Measurements from ENCODE around the gene GPR151.
"Not testable (repeated sequence)": the region's sequence is repeated elsewhere in the genome, so short reads cannot be mapped to it uniquely, and the experiment has no call there.

The GPR151 gene

DNA sequence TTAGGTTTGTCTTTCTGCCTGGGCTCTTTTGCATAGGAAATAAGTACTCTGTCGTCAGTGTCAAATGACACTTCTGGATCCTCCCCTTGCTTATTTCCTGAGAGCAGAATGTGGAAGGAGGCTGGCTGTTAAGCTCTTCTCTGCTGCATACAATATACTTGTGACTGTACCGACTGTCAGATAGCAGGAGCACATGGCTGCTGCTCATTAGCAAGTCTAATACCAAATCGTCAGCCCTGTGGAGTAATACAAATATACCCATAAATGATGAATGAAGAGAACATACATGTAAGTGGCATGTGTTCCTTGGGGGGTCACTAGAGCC is at the start of gene GPR151:
Gene GPR151 (minus strand): TSS at position 40 of the 325 bp plus-strand sequence. CDS start 77 bp downstream, outside the sequence.
- no peak for DNase-seq (ENCODE audit: low spot score)

DNA sequence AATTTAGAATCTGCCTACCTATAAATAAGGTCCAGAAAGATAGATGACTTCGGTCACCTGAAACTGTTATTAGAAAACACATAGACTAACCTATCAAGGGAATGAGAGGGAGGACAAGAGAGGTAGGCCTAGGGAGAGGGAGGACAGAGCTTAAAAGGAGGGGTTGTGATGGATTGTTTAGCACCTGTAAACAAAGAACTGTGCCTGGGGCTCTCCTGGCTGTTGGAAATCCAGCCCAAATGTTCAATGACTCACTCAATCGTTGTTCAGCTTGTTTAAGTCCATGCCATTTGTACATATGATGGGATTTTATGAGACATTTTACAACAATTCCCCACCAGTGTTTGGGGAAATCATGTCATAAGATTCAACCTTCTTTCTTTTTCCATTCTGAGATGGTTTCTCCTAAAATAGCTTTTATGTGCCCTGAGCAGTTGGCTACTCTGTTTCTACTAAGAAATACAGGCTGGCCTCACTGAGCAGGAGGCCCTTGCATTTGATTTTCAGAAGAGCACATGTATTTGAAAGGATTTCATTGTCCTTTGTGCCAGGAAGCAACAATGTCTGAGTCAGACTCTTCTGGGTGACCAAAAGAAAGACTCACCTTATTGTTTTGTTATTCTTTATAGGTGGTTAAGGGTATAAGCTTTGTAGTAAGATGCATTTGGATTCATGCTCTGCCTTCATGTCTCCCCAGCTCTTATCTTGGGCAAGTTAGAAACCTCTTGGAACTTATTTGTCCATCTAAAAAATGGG is 48.2 kb upstream of the GPR151 start:
- no peak for DNase-seq (ENCODE audit: low spot score)

DNA sequence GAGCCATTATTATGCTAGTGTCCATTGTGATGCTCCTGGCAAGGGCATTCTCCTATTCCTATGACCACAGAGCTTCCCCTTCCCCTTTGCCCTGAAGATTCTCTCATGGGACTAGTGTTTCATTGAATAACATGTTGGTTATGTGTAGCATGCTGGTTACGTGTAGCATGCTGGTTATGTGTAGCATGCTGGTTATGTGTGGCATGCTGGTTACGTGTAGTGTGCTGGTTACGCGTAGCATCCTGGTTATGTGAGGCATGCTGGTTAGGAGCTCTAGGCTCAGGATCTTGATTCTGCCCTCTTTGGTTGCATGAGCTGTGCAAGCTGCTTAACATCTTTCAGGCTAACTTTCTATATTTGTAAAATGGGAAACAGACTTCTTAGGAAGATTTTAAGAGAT is 46.5 kb upstream of the GPR151 start:
- no peak for DNase-seq (ENCODE audit: low spot score)

DNA sequence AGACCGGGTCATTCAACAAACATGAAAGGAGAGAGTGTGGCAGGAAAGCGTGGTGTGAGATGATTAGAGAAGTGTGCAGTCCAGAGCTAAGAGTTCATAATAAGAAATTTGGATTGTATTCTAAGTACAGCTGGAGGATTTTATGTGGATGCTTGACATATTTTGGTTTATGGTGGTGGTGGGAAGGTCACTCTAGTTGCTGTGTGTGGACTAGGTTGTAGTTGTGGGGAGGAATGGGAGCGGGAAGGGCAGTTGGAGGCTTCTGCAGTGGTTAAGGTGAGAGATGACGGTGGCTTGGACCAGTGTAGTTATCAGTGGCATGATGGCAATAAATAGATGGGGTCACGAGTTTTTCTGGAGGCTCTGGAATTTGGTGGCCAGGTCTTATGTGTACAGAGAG is 45.7 kb upstream of the GPR151 start:
- no peak for DNase-seq (ENCODE audit: low spot score)

DNA sequence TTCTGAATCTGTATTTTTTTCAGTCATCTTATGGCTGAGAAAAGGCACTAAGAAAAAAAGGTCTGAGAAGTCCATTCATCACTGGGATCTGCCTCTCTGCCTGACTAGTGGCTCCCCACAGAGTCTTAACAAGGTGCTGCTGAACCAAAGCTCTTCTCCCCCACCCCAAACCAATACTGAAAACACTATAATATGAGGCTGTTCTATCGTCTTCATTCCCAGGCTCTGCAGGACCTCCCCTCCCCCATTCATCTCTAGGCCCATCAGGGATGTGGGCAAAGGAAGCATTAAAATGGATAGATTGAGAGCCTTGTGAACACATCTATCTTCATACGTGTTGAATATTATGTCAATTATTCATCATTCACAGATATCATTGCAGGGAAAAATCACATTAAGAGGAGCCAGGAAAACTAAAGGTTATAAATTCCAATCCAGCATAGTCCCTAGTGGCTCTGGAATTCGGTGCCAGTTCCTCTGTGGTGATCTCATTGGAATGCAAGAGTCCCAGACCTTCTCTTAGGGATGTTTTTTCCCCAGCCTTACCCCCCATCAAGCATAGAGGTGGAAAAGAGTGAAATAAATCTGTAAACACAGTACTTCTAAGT is 44.3 kb upstream of the GPR151 start:
- DNase-seq (ENCODE audit: low spot score), result no peak

DNA sequence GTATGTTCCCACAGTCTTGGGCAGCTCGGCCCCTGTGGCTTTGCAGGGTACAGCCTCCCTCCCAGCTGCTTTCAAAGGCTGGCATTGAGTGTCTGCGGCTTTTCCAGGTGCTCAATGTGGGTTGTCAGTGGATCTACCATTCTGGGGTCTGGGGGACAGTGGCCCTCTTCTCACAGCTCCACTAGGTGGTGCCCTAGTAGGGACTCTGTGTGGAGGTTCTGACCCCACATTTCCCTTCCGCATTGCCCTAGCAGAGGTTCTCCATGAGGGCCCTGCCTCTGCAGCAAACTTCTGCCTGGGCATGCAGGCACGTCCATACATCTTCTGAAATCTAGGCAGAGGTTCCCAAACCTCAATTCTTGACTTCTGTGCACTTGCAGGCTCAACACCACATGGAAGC is 40.9 kb upstream of the GPR151 start:
- DNase-seq (ENCODE audit: low spot score), result not testable (repeated sequence)

DNA sequence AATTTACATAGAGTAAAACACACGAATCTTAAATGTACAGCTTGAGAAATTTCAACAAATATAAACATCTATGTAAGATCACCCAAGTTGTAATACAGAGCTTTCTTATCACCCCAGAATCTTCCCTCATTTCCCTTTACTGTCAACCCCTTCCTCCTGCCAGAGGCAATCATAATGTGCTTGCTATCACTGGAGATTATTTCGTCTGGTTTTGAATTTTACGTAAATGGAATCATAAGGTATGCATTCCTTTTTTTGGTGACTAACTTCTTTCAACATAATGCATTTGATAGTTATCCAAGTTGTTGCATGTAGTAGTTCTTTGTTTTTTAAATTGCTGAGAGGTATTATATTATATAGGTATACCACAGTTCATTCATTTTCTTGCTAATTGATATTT is 37.5 kb upstream of the GPR151 start:
- no peak for DNase-seq (ENCODE audit: low spot score)

DNA sequence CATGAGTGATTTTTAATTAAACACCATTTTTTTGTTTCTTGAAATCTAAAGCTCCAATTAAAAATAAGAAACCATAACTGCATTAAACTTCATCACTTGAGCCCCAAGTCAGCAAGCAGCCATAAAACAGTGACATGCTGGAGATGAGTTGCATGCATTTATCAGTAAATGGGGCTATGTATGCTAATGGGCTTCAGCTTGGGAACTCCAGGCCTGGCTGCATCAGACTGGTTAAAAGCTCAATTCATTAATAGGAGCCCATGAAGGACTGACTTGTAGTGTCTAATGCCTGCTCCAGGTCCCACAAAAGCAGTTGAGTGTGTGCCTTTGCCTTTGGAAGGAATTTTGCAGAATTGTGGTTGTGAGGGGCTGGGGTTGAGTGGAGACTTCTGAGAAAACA is 33.6 kb upstream of the GPR151 start:
- no peak for DNase-seq (ENCODE audit: low spot score)

DNA sequence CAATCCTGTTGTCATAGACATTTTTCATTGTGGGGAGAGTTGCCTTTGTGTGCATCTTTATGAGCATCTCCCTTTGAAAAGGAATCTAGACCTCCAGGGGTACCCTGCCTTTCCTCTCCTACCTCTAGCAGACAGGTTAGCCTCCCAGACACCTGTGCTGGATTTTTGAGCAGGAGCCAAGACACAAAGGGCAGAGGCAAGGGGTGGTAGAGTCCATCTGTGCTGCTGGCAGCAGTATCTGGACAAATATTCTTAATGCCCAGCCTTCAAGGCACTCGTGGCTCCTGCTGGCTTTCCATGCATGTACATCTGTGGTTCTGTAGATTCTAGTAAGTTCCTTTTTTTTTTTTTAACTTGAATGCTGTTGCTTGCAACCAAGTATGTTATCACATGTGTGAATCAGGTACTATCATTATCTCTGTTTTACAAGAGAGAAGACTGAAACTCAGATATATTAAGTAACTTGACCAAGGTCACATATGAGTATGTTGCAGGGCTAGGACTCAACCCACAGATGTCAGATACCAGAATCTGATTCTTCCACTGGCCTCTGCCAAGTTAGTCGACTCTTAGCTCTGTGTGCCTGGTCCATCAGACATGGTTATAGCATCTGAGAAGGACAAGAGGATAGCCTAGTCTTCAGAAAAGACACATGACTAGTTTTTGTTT is 32.9 kb upstream of the GPR151 start:
- no peak for DNase-seq (ENCODE audit: low spot score)

DNA sequence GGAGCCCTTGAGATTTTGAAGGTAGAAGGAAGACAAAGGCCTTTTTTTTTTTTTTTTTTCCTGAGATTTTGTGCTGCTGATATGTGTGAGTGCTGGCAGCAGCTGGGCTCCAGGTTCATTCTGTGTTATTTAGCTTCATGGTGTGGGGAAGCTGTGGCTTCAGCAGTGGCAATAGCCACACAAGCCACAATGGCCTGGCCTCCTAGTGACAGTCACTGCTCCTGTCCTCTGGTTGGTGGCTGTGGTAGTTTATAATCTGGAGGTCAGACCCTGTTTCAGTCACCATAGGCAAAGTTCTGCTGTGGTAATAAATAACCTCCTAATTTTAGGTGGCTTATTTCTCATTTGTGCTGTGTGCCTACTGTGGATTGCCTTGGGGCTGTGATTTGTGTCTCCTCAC is 28.2 kb upstream of the GPR151 start:
- no peak for DNase-seq (ENCODE audit: low spot score)

DNA sequence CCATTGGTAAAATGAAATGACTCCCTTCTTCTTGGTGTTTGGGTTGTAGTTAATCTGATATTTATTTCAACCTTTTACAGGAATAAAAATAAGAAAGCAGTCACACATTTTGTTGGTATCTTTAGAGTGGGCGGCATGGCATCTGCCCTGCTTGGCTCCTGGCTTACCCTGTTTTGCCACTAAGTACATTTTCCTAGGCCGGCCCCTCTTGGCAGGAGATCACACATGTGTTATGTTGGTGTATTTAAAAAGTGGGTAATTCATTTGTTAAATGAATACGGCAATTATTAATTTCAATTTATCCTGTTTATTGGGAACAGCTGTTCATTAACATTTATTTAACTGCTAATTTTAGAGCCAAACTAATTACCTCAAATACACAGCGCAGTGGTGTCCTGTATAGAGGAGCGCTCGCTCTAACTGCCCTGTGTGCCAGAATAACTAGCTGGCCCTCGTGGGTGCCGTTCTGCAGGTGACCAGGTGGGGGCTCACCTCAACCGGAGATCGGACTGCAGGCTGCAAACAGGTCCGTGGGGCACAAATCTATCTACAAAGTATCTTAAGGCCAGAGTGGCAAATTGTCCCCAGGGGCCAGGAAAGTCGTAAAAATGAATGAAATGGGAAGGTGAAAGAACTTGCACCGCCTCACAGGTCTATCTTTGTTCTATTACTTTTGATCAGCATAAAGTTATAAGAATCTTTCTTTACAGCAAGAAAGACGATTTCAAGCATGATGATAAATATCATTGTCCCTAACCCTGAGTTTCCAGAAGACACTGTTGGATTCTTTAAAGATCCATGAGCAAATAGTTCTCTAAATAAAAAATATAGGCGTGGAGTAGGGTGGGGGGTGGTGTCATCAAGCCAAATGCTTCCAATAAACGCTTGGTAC is 26.2 kb upstream of the GPR151 start:
- peak; percentile 86 for DNase-seq (ENCODE audit: low spot score)

DNA sequence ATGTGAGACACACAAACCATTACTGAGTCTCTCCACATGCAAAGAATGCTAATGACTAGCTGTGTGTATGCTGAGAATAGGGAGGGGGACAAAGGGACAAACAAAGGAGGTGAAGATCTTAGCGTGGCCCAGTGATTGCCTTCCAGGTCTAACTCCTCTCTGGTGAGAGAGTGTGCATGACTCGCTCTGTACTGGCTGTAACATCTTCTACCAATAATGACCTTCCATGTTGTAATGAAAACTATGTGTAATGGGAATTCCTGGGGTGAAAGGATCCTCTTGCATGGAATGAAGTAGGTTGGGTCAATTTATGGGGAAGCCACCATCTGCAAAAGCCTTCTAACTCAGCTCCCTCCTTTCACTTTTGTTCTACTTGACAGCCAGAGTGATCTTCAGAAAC is 24.4 kb upstream of the GPR151 start:
- DNase-seq (ENCODE audit: low spot score), result no peak

DNA sequence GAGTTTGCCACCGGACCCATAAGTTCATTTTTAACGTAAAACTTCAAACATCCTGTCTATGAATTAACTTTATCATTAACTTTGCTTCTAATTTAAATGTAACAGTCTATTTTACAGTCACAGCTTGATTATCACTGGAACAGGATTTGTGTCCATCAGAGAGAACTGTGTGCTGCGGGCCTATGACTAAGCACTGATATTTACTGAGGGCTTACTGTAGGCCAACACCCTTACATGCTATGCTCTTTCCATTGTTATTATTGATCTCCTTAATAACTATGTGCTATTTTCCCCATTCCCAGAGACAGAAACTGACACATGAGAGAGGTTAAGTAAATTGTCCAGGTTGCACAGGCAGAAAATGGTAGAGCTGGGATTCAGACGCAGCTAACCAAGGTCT is 24.0 kb upstream of the GPR151 start:
- no peak for DNase-seq (ENCODE audit: low spot score)

DNA sequence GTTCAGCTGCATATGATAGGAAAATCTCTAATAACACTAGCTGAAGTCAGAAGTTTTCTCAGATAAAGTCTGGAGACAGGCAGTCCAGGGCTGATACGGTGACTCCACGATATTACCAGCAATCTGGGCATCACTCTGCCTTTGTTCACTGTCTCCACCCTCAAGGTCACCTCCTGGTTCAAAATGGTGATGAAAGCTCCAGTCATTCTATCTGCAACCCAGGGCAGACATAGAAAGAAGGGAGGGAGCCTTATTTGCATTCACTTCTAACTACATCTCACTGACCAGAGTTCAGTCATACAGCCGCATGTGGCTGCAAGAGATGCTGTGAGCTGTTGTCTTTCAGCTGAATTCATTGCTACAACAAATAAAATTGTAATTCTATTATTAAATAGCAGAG is 22.4 kb upstream of the GPR151 start:
- DNase-seq (ENCODE audit: low spot score), result no peak

DNA sequence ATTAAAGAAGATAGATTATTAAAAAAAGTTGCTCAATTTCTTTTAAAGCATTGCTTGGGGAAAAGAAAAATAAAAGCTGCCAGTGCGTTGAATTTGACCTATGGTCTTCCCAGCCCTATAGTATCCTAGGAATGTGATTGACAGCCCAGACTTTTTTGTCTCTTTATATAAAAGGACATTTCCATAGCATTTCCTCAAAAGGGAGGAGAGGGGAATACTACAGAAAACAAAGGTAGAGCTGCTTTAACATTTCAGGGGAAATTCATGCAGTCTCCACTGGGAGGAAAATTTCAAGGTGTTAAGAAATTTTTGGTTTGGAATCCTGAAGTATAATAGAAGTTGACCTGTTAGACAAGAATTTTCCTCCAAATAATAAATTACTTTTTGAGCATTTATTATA is 17.9 kb upstream of the GPR151 start:
- DNase-seq (ENCODE audit: low spot score), result no peak

DNA sequence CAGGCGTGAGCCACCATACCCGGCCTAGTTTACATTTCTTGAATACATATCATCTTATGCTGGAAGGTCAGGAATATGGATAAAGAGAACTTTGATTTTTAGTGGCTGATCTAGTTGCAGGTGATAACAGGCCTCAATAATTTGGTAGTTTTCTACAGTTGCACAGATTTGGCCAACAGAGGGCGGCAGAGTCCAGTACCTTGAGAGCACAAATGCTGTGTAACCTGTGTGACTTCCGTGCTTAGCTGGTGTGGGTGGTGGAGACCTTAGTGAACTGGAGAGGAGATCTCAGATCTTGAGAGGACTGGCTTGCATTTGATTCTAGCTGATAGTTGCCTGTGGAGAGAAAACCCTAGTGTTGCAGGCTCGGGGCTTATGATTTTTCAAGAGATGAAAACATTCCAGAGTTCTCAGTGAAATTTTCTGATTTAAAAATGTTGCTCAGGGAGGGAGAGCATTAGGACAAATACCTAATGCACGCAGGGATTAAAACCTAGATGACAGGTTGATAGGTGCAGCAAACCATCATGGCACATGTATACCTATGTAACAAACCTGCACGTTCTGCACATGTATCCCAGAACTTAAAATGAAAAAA is 17.4 kb upstream of the GPR151 start:
- peak; percentile 77 for DNase-seq (ENCODE audit: low spot score)

DNA sequence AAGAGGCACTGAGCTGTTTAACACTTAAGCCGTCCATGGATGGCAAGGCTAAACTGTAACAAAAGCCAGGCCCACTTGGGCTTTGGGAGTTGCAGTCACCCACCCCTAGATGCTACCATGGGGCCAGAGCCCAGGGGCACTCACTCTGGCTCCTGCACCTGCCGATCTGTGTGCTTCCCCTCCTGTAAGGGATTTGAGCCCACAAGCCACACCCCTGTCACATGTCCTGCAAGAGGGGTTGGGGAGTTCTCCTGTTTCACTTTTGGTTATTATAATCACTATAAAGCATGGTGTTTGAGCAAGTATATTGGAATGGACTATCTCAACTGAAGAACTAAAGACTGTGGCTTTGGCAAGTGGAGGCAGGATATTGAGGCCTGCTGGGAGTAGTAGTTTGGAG is 14.0 kb upstream of the GPR151 start:
- DNase-seq (ENCODE audit: low spot score), result no peak

DNA sequence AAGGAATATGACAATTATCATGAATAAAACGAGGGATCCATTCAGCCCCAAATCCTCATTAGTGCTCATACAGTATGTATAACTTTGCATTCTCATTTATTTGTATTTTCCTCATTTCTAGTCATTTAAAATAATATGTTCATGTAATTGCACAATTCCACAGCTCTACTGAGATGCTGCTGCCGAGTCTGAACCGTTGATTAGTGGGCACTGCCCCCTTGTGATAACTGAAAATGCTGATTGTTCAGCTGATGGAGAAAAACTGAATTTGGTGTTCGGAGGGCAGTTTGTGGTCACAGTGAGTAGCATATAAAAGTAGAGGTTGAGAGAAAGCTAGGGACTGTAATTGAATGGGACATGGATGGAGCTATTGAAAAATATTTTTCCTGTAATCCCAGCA is 12.2 kb upstream of the GPR151 start:
- no peak for DNase-seq (ENCODE audit: low spot score)

DNA sequence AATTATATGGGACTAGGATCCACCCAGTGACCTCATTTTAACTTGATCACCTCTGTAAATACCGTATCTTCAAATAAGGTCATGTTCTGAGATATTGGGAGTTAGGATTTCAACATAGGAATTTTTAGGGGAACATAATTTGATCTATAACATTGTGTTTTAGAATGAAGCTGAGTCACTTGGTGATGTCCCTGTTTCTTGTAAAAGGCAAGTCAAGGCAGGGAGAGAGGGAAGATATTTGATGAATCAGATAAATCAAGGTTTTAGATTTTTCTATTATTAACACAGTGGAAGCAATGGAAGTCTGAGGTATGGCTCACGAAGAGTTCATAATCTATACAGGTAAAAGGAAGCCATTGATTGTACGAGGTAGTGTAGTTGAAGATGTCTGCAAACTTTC is 11.8 kb upstream of the GPR151 start:
- DNase-seq (ENCODE audit: low spot score), result no peak

DNA sequence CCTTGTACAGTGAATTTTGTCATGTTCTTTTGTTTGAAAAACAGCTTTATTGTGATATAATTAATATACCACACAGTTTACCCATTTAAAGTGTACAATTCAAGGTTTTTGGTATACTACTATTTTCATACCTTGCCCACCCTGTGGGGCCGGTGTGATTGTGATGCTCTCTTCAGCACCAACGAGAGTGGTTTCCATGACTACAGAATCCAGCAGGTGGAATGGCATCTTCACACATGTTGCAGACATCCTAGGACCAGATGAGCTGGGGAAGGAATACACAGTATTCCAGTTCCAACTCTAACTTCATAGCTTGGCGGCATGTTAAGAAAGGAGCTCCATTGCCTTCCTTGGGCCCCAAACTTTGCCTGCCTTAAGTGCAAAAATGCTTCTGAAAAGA is 7.7 kb upstream of the GPR151 start:
- DNase-seq (ENCODE audit: low spot score), result no peak

DNA sequence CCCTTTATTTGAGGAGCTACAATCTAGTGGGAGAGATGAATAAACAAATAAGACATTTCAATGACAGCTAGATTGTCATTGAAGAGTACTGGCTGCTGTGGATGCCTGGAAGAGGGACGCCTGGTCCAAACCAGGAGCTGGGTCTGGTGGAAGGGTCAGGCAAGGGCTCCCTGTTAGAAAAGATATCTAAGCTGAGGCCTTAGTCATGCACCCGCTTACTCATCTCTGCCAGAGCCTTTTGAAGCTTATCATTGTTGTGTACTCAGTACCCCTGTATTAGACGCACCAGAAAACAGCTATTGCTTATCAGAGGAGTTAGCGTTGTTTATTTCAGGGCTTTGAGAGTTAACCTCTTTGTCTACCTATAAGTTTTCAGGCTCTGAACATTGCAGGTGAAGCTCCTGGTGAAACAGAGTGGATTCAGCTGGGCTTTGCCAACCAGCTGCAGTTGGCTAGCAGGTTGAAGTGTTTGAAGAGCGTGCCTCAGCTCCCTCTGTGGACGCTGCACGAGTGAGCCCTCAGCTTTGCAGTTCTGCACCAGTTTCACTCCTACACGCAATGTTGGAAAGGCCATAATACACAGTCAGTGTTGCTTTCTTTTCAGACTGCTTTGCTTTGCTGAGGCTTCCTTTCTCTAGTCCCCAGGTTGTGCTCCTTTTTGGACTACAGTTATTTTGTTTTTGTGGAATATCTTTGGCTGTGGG is 5.6 kb upstream of the GPR151 start:
- DNase-seq (ENCODE audit: low spot score), result no peak

DNA sequence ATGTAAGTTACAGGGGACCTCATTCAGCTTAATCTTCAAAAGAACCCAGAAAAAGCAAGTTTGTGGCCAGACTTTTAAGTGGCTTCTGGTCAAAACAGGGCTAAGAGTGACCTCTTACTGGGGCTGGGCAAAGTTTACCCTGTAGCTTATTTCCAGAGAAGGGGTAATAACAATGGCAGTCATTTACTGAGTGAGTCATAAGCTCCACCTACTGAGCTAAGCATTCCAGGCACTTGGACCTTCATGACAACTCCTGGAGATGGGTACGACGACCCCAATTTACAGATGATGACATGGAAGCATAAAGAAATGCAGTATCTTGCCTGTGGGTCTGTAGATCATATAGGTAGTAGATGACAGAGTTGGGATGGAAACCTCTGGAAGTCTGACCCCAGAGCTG is 4.7 kb upstream of the GPR151 start:
- DNase-seq (ENCODE audit: low spot score), result no peak
